Stimulated activated CD8-positive, alpha-beta memory T cell treated with anti-CD3 and anti-CD28 coated beads, Interleukin-15, amount 100 ng/mL, for 48 hours (primary cell): Measurements from ENCODE around the gene LITAFD.
"Not testable (repeated sequence)": the region's sequence is repeated elsewhere in the genome, so short reads cannot be mapped to it uniquely, and the experiment has no call there.

Source experiments
- DNase-seq, 2 donors: peaks; one replicate each; pipeline ENCODE4 v3.0.0-alpha.2; 2020; ENCODE audit warnings: low read depth in 2 of 2

LITAFD gene

GRCh38 chr16:8855972-8856371 lies 26.2 kb upstream of the LITAFD start:
- no peak for DNase-seq

- no peak for DNase-seq
Observed at GRCh38 chr16:8858994-8859912, 22.9 kb upstream of the LITAFD start.

GRCh38 chr16:8859913-8860881 lies 22.0 kb upstream of the LITAFD start:
- DNase-seq: no peak

GRCh38 chr16:8861563-8862308 lies 20.4 kb upstream of the LITAFD start:
- DNase-seq: no peak

GRCh38 chr16:8862309-8863130 lies 19.6 kb upstream of the LITAFD start:
- no peak for DNase-seq

- DNase-seq: no peak
Observed at GRCh38 chr16:8863594-8864424, 18.3 kb upstream of the LITAFD start.

GRCh38 chr16:8864480-8865110 lies 17.6 kb upstream of the LITAFD start:
- DNase-seq: no peak

- DNase-seq: no peak
Observed at GRCh38 chr16:8865145-8865882, 16.8 kb upstream of the LITAFD start.

- no peak for DNase-seq
Observed at GRCh38 chr16:8866118-8866883, 15.8 kb upstream of the LITAFD start.

- no peak for DNase-seq
Observed at GRCh38 chr16:8866884-8867215, 15.3 kb upstream of the LITAFD start.

GRCh38 chr16:8867216-8867931 lies 14.8 kb upstream of the LITAFD start:
- DNase-seq: no peak

- no peak for DNase-seq
Observed at GRCh38 chr16:8867932-8868415, 14.2 kb upstream of the LITAFD start.

GRCh38 chr16:8868416-8869211 lies 13.5 kb upstream of the LITAFD start, which contains the start of gene CARHSP1:
TSS of gene CARHSP1 (minus strand) at chr16:8869006. CDS start at chr16:8859328, 9,678 bp downstream.
- peak; percentile 76 to 87 for DNase-seq

GRCh38 chr16:8869212-8869987 lies 12.8 kb upstream of the LITAFD start:
- DNase-seq: no peak

- DNase-seq: not testable (repeated sequence)
Observed at GRCh38 chr16:8869988-8870241, 12.2 kb upstream of the LITAFD start.

GRCh38 chr16:8872071-8872470 lies 10.1 kb upstream of the LITAFD start:
- no peak for DNase-seq
